Omental fat pad (tissue), 4 donors: ENCODE results near the gene CFAP65. TPM values are rescaled to one million over a fixed set of nuclear protein-coding genes. Genes with fewer than 3 reads are reported as not detected.

Experiments
- ATAC-seq: fragments of 150-250 bp; one replicate; pipeline ENCODE4 v1.9.1; 2016; ENCODE audit warnings: mild to moderate bottlenecking, moderate library complexity; ENCODE audit not compliant: low FRiP score
- DNase-seq: peaks from one replicate; pipeline ENCODE4 v3.0.0-alpha.2; 2019; ENCODE audit warnings: low spot score
- CTCF ChIP-seq, 3 donors: fragments of 450-650 bp; IDR thresholded peaks; one replicate each; pipeline ENCODE4 v1.5.1; 2016 to 2017; ENCODE audit warnings: antibody characterized with exemption in 3 of 3, mild to moderate bottlenecking in 3 of 3, moderate library complexity in 2 of 3
- total RNA-seq, 4 donors: library from RNA; depleted of rRNA; stranded (reverse); fragments of >200 nt; gene quantifications; one replicate each; pipeline ENCODE4 v1.1.0, GENCODE V29; 2016

Gene CFAP65
- total RNA-seq, 4 donors from 2014 or later, result 0.19 TPM; not detected in 3

GRCh38 chr2:219076253-219076652 is 34.9 kb upstream of the CFAP65 start:
- DNase-seq (no peak), ATAC-seq (no peak)
- no peak for TF ChIP-seq CTCF (IDR thresholded peaks at IDR 0.05)

DNA sequence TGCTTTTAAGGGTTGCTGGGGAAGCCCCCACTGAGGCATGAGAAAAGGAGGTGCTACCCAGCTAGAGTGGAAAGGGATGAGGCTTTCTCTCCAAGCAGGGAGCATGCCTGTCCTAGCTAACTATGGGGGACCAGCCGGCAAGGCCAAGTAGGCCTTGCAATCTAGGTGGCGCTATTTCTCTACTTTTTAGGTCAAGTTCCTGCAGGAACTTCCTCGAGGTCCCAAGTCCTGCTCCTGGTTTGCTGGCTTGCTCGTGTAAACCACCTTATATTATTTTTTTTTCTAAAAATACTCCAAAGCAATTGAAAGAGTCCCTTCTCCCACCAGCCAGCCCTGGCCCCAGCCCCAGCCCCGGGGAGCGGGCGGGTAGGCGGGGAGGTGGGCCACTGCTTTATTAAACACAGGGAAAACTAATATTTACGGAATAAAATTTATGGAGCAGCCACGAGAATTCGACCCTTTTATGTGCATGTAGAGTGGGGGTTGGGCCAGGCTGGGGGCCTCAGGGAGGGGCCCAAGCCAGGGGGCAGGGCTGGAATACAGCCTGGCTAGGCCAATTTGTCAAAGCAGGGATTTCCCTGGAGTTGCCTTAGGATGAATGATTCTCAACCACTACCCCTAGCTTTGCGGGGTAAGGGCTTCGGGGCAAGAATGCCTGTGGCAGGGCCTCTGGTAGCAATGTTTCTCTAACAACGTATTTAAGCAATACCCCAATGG is 32.3 kb upstream of the CFAP65 start:
- no peak for ATAC-seq
- TF ChIP-seq CTCF (IDR thresholded peaks at IDR 0.05), result no peak
- no peak for DNase-seq

DNA sequence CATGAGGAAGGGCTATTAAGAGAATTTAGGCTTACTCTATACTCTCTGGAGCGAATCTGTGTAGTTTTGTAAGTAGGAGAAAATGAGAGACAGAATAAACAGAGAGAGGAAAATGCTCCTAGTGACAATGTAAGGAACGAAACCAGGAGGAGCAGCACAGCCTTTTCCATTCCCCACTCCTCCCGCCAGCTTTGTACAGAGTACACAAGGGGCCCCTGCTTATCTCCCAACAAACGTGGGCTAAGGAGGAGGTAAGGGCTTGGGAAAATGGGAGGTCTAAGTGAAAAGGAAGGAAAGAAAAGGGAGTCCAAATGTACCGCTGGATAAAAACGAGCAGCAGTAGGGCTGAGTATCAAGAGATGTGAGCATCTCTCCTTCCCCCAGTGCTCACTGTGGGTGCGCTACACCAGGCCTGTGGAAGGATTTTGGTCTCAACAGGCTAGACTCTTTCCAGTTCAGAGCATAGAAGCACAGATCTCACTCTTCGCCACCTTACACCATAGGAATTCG is 31.5 kb upstream of the CFAP65 start:
- ATAC-seq (no peak), DNase-seq (no peak)
- TF ChIP-seq CTCF (IDR thresholded peaks at IDR 0.05), result no peak

GRCh38 chr2:219071131-219071816 is 30.0 kb upstream of the CFAP65 start:
- TF ChIP-seq CTCF (IDR thresholded peaks at IDR 0.05), result no peak
- ATAC-seq (no peak), DNase-seq (no peak)

- ATAC-seq, result no peak
- DNase-seq, result no peak
- no peak for TF ChIP-seq CTCF (IDR thresholded peaks at IDR 0.05)
Observed at GRCh38 chr2:219065484-219065883, 24.2 kb upstream of the CFAP65 start.

- DNase-seq, result no peak
- ATAC-seq, result no peak
- no peak for TF ChIP-seq CTCF (IDR thresholded peaks at IDR 0.05)
Observed at GRCh38 chr2:219062081-219062480, 20.8 kb upstream of the CFAP65 start.
